Fibroblast of lung (primary cell): ENCODE results near the gene NID1.

Experiments
- EZH2 ChIP-seq: IDR thresholded peaks from 2 replicates; pipeline ENCODE4 v1.5.1; 2012; ENCODE audit warnings: low read length, control low read depth, mild to moderate bottlenecking; ENCODE audit errors: missing control alignments
- TF ChIP-seq, protein P1 (sequence below), 2 donors: IDR thresholded peaks in 1 of 2; conservative IDR thresholded peaks in 1 of 2; 1 replicate in 1 of 2; 2 replicates in 1 of 2; pipeline ENCODE4 v1.5.1; 2011 to 2012; ENCODE audit warnings: low read length in 2 of 2, control low read depth in 1 of 2, inconsistent platforms in 1 of 2, low read depth in 1 of 2, mild to moderate bottlenecking in 1 of 2

GRCh38 chr1:235933017-235933765 lies 131.7 kb downstream of the NID1 start:
- TF ChIP-seq, protein P1, sequence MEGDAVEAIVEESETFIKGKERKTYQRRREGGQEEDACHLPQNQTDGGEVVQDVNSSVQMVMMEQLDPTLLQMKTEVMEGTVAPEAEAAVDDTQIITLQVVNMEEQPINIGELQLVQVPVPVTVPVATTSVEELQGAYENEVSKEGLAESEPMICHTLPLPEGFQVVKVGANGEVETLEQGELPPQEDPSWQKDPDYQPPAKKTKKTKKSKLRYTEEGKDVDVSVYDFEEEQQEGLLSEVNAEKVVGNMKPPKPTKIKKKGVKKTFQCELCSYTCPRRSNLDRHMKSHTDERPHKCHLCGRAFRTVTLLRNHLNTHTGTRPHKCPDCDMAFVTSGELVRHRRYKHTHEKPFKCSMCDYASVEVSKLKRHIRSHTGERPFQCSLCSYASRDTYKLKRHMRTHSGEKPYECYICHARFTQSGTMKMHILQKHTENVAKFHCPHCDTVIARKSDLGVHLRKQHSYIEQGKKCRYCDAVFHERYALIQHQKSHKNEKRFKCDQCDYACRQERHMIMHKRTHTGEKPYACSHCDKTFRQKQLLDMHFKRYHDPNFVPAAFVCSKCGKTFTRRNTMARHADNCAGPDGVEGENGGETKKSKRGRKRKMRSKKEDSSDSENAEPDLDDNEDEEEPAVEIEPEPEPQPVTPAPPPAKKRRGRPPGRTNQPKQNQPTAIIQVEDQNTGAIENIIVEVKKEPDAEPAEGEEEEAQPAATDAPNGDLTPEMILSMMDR (conservative IDR thresholded peaks at IDR 0.05 in 1 of 2, IDR thresholded peaks at IDR 0.05 in 1 of 2; ENCODE audit: low read depth in 1 of 2, low read length in 2 of 2), result no peak
- no peak for TF ChIP-seq EZH2
